PC-3 (cell line): ENCODE measurements around the gene HLA-DRB1. TPM values are rescaled to one million over a fixed set of nuclear protein-coding genes. Genes with fewer than 3 reads are reported as not detected.

Source experiments
- ATAC-seq: fragments of 200-7000 bp; cut with Tn5 transposase; 2 replicates; pipeline ENCODE4 v1.9.1; 2020; ENCODE audit warnings: mild to moderate bottlenecking, moderate library complexity
- BruUV-seq: library from RNA; stranded (reverse); fragments of 400-500 nt; replicated peaks from 2 replicates; lab custom pipeline; 2021; lab: Mats Ljungman, UMichigan
- CTCF ChIA-PET: fragments of 300-600 bp; sonication (Branson Sonifier 250); formaldehyde crosslinking; loops from one replicate; lab custom pipeline; 2022; ENCODE audit warnings: antibody characterized with exemption; lab: Charles Lee
- POLR2A ChIA-PET: fragments of 300-600 bp; sonication (Branson Sonifier 250); formaldehyde crosslinking; loops from one replicate; lab custom pipeline; 2022; ENCODE audit warnings: antibody characterized with exemption; ENCODE audit not compliant: unreplicated experiment; lab: Charles Lee
- DNase-seq: peaks from one replicate; pipeline ENCODE4 v3.0.0-alpha.2; 2015
- H2AFZ ChIP-seq: fragments of 300-600 bp; sonication (generic); 2 replicates; pipeline ENCODE4 v1.6.0; 2016; ENCODE audit warnings: antibody characterized with exemption, low read length
- H3F3A ChIP-seq: fragments of 300-600 bp; sonication (generic); one replicate; pipeline ENCODE4 v1.6.0; 2017; ENCODE audit warnings: antibody characterized with exemption, low read length, control low read depth, mild to moderate bottlenecking; ENCODE audit not compliant: unreplicated experiment
- H3K27ac ChIP-seq: fragments of 300-600 bp; sonication (generic); 2 replicates; pipeline ENCODE4 v1.5.1; 2016; ENCODE audit warnings: mild to moderate bottlenecking, low read length
- H3K27me3 ChIP-seq: fragments of 300-600 bp; sonication (generic); 2 replicates; pipeline ENCODE4 v1.6.1; 2016; ENCODE audit warnings: low read length, mixed read lengths
- H3K36me3 ChIP-seq: fragments of 300-600 bp; sonication (generic); 2 replicates; pipeline ENCODE4 v1.6.1; 2016; ENCODE audit warnings: low read depth, mixed run types, low read length, mixed read lengths
- H3K4me1 ChIP-seq: fragments of 300-600 bp; sonication (generic); 2 replicates; pipeline ENCODE4 v1.5.1; 2016; ENCODE audit warnings: low read length; ENCODE audit not compliant: insufficient read depth
- H3K4me2 ChIP-seq: fragments of 300-600 bp; sonication (generic); 2 replicates; pipeline ENCODE4 v1.6.0; 2016; ENCODE audit warnings: low read length
- H3K4me3 ChIP-seq: fragments of 300-600 bp; sonication (generic); 2 replicates; pipeline ENCODE4 v1.5.1; 2016; ENCODE audit warnings: mild to moderate bottlenecking, low read length, mixed read lengths
- H3K79me2 ChIP-seq: fragments of 300-600 bp; sonication (generic); 2 replicates; pipeline ENCODE4 v1.6.1; 2017; ENCODE audit warnings: low read length, mixed read lengths
- H3K9ac ChIP-seq: fragments of 300-600 bp; sonication (generic); 2 replicates; pipeline ENCODE4 v1.6.0; 2016; ENCODE audit warnings: mild to moderate bottlenecking, low read length
- H3K9me2 ChIP-seq: fragments of 300-600 bp; sonication (generic); replicated peaks from 2 replicates; pipeline ENCODE4 v1.6.1; 2016; ENCODE audit warnings: mixed run types, low read length, mixed read lengths
- H3K9me3 ChIP-seq: fragments of 300-600 bp; sonication (generic); 2 replicates; pipeline ENCODE4 v1.6.1; 2016; ENCODE audit warnings: low read length, mixed read lengths
- H4K20me1 ChIP-seq: fragments of 300-600 bp; sonication (generic); 2 replicates; pipeline ENCODE4 v1.6.1; 2016; ENCODE audit warnings: low read length, mixed read lengths
- EZH2 ChIP-seq: fragments of 300-600 bp; sonication (generic); IDR thresholded peaks from one replicate; pipeline ENCODE4 v1.6.1; 2017; ENCODE audit warnings: antibody characterized with exemption, mild to moderate bottlenecking, low read length; ENCODE audit not compliant: unreplicated experiment
- EZH2phosphoT487 ChIP-seq: fragments of 300-600 bp; sonication (generic); IDR thresholded peaks from 2 replicates; pipeline ENCODE4 v1.6.1; 2018; ENCODE audit warnings: mild to moderate bottlenecking, antibody characterized with exemption, low read length, borderline replicate concordance
- intact Hi-C: fragments of 100-400 bp; cut with micrococcal nuclease; formaldehyde crosslinking; loops from 2 replicates; pipeline ENCODE4 v1.9.0; 2023
- total RNA-seq: library from RNA; depleted of rRNA; stranded (reverse); fragments of >200 nt; gene quantifications from 2 replicates; pipeline ENCODE4 v1.2.3, GENCODE V29; 2014
- TF ChIP-seq, protein P1 (sequence below): fragments of 300-600 bp; sonication (generic); conservative IDR thresholded peaks from 2 replicates; pipeline ENCODE4 v1.5.1; 2017; ENCODE audit warnings: antibody characterized with exemption, low read depth, mild to moderate bottlenecking, low read length

The HLA-DRB1 gene
- total RNA-seq, 1 experiment from 2014 or later, result not detected

DNA sequence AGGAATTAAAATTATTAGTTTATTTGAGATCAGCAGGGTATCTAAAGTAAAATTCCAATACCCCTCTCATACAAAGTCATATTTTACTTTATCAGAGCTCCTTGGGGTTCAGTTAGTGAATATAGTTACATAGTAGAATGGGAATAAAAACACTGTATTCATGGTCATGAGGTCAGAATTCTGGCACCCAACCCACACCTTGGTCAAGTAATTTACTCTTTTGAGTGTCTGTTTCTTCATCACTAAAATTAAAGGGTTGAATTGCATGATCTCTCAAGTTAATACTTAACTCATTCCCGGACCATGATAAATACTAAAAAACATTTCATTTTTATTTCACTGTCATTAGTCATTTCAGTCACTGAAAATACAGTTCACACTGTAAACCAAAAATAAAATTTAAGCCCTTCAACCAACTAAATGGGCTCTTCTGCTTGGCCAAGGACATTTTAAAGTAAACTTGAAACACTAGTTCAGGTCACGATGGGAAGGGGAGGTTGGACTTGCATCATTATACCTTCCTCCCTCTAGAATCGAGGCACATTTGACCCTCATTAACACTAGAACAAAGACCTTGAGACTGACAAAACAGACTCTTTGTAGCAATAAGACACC, 21.1 kb upstream of the HLA-DRB1 start:
- no peaks in the 10 kb centered on the region for H3K9me2 ChIP-seq
- DNase-seq (no peak), ATAC-seq (no peak)
- POLR2A ChIA-PET, result no interaction called here
- no peak overlapping the region for H3K9ac ChIP-seq
- no peaks in the 10 kb centered on the region; the same call in 1 of the 2 replicates for H3K4me1 ChIP-seq
- H3F3A ChIP-seq, result no peaks in the 10 kb centered on the region
- intact Hi-C loops, result no loop called here
- H2AFZ ChIP-seq, result no peak overlapping the region
- H3K27ac ChIP-seq, result no peak overlapping the region
- no peak overlapping the region for H3K4me2 ChIP-seq
- H3K27me3 ChIP-seq, result 0 out of 2 replicates have a peak, but pooled peaks cover 6% of the 10 kb centered on the region
- no peaks in the 10 kb centered on the region for H3K9me3 ChIP-seq
- TF ChIP-seq, protein P1, sequence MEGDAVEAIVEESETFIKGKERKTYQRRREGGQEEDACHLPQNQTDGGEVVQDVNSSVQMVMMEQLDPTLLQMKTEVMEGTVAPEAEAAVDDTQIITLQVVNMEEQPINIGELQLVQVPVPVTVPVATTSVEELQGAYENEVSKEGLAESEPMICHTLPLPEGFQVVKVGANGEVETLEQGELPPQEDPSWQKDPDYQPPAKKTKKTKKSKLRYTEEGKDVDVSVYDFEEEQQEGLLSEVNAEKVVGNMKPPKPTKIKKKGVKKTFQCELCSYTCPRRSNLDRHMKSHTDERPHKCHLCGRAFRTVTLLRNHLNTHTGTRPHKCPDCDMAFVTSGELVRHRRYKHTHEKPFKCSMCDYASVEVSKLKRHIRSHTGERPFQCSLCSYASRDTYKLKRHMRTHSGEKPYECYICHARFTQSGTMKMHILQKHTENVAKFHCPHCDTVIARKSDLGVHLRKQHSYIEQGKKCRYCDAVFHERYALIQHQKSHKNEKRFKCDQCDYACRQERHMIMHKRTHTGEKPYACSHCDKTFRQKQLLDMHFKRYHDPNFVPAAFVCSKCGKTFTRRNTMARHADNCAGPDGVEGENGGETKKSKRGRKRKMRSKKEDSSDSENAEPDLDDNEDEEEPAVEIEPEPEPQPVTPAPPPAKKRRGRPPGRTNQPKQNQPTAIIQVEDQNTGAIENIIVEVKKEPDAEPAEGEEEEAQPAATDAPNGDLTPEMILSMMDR, result no peak
- TF ChIP-seq EZH2phosphoT487 (no peak), EZH2 (no peak)
- H3K4me3 ChIP-seq, result no peak overlapping the region
- H3K36me3 ChIP-seq, result no peaks in the 10 kb centered on the region
- CTCF ChIA-PET, result no interaction called here
- BruUV-seq, result no TSS peak
- H4K20me1 ChIP-seq, result no peaks in the 10 kb centered on the region
- no peaks in the 10 kb centered on the region for H3K79me2 ChIP-seq

DNA sequence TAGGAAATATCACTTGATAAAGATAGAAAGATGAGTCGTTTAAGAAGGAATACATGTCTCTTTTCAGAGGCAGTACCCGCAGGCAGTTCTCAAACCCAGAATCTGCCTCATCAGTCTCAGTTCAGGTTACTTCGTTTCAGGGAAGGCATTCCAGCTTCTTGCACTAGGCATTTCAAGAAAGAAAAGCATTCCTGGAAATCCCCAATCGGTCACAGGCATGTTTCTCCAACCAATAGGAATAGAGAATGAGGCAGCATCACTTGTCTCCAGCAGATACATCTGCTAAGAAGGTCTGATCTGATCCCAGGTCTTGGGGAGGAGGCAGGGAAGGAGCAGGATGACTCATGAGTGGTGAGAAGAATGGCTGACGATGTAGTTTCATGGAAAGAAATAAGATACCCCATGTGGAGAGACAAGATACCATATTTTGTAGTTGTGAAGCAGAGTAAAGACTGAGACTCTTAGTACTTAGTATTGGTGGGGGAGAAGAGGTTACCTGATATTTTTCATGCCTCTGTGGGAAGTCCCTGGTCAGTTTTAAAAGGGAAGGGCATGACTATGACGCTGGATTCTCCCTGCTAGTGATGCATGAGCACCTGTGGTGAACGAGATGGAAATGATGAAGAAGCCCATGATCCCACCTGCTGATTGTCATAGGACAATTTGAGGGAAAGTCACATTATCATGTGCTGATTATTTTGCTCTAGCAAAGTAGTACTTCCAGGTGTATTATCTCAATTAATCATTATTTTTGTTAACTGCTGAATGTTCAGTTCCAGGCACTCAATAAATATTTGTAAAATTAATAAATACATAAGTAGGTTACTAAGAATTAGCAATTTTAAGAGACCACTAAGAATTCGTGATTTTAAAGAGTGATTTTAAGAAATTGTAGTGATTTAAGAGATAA, 20.3 kb upstream of the HLA-DRB1 start:
- H3K9ac ChIP-seq, result no peak overlapping the region
- BruUV-seq, result no TSS peak

More for the DNA sequence above, 20.3 kb upstream of the HLA-DRB1 start:
- Histone ChIP-seq H3K27ac (no peak overlapping the region), H3K9me3 (no peaks in the 10 kb centered on the region), H3K36me3 (no peaks in the 10 kb centered on the region), H3K27me3 (0 out of 2 replicates have a peak, but pooled peaks cover 6% of the 10 kb centered on the region), H3F3A (no peaks in the 10 kb centered on the region), H3K4me2 (peak overlapping the region; percentile 76), H2AFZ (peak overlapping the region; percentile 56), H3K4me1 (no peaks in the 10 kb centered on the region; the same call in 1 of the 2 replicates), H3K79me2 (no peaks in the 10 kb centered on the region), H3K9me2 (no peaks in the 10 kb centered on the region), H3K4me3 (peak overlapping the region; percentile 38; the same call in 1 of the 2 replicates), H4K20me1 (no peaks in the 10 kb centered on the region)
- peak; percentile 100 for ATAC-seq
- intact Hi-C loops, result no loop called here
- ChIA-PET POLR2A (no interaction called here), CTCF (no interaction called here)
- TF ChIP-seq, protein P1, result no peak
- no peak for TF ChIP-seq EZH2phosphoT487
- no peak for TF ChIP-seq EZH2
- peak; percentile 98 for DNase-seq
